NCI-H1930 (cell line): Measurements from ENCODE around the gene ANKRD11.
"Not testable (repeated sequence)": the region's sequence is repeated elsewhere in the genome, so short reads cannot be mapped to it uniquely, and the experiment has no call there.

Experiments used
- DNase-seq, 2 experiments: peaks; one replicate each; lab custom pipeline; 2025; lab: John Stamatoyannopoulos, UW

The ANKRD11 gene

GRCh38 chr16:89478576-89479221 lies 11.7 kb downstream of the ANKRD11 start:
- no peak for DNase-seq

- no peak for DNase-seq
Observed at GRCh38 chr16:89476811-89477261, 13.5 kb downstream of the ANKRD11 start.

- DNase-seq = no peak
Observed at GRCh38 chr16:89476379-89476778, 14.0 kb downstream of the ANKRD11 start.

GRCh38 chr16:89475144-89475543 lies 15.2 kb downstream of the ANKRD11 start:
- DNase-seq = no peak

GRCh38 chr16:89473791-89474414 lies 16.5 kb downstream of the ANKRD11 start:
- DNase-seq = no peak

- no peak for DNase-seq
Observed at GRCh38 chr16:89473136-89473712, 17.1 kb downstream of the ANKRD11 start.

GRCh38 chr16:89472711-89473075 lies 17.7 kb downstream of the ANKRD11 start:
- no peak for DNase-seq

GRCh38 chr16:89467382-89467781 lies 23.0 kb downstream of the ANKRD11 start:
- DNase-seq = no peak

- no peak for DNase-seq
Observed at GRCh38 chr16:89466920-89467319, 23.4 kb downstream of the ANKRD11 start.

GRCh38 chr16:89463312-89463711 lies 27.0 kb downstream of the ANKRD11 start:
- not testable (repeated sequence) for DNase-seq

- not testable (repeated sequence) for DNase-seq
Observed at GRCh38 chr16:89462639-89463038, 27.7 kb downstream of the ANKRD11 start.

- DNase-seq = not testable (repeated sequence)
Observed at GRCh38 chr16:89461890-89462289, 28.5 kb downstream of the ANKRD11 start.

- DNase-seq = no peak
Observed at GRCh38 chr16:89460556-89460955, 29.8 kb downstream of the ANKRD11 start.

- DNase-seq = no peak
Observed at GRCh38 chr16:89458967-89459366, 31.4 kb downstream of the ANKRD11 start.

- no peak for DNase-seq
Observed at GRCh38 chr16:89458551-89458950, 31.8 kb downstream of the ANKRD11 start.

- DNase-seq = no peak
Observed at GRCh38 chr16:89456419-89456959, 33.9 kb downstream of the ANKRD11 start.

GRCh38 chr16:89455692-89456091 lies 34.7 kb downstream of the ANKRD11 start:
- DNase-seq = no peak

- no peak for DNase-seq
Observed at GRCh38 chr16:89455178-89455577, 35.2 kb downstream of the ANKRD11 start.

GRCh38 chr16:89454378-89455125 lies 35.8 kb downstream of the ANKRD11 start:
- DNase-seq = not testable (repeated sequence)

- no peak for DNase-seq
Observed at GRCh38 chr16:89453501-89454321, 36.6 kb downstream of the ANKRD11 start.

- DNase-seq = no peak
Observed at GRCh38 chr16:89452925-89453324, 37.4 kb downstream of the ANKRD11 start.

GRCh38 chr16:89452241-89452640 lies 38.1 kb downstream of the ANKRD11 start:
- DNase-seq = no peak
